HG02588 (cell line): ENCODE measurements around the gene CDR2L.
A peak's percentile ranks its signal among the peaks of the same experiment; 100 is the strongest.
"Not testable (repeated sequence)": the region's sequence is repeated elsewhere in the genome, so short reads cannot be mapped to it uniquely, and the experiment has no call there.

Source experiments
- ATAC-seq: cut with Tn5 transposase; IDR thresholded peaks from one replicate; pipeline ENCODE4 v1.9.1; 2021; ENCODE audit warnings: mild to moderate bottlenecking, moderate library complexity; ENCODE audit not compliant: unreplicated experiment

CDR2L gene

GRCh38 chr17:75036643-75037268 lies 49.3 kb downstream of the CDR2L start:
- ATAC-seq = no peak

- no peak for ATAC-seq
Measured at GRCh38 chr17:75039238-75039637, 51.8 kb downstream of the CDR2L start.

- ATAC-seq = no peak
Measured at GRCh38 chr17:75041656-75042280, 54.3 kb downstream of the CDR2L start.

- not testable (repeated sequence) for ATAC-seq
Measured at GRCh38 chr17:75043789-75044188, 56.4 kb downstream of the CDR2L start.

GRCh38 chr17:75044716-75045115 lies 57.3 kb downstream of the CDR2L start:
- ATAC-seq = no peak

- ATAC-seq = not testable (repeated sequence)
Measured at GRCh38 chr17:75045946-75046406, 58.5 kb downstream of the CDR2L start.

GRCh38 chr17:75046407-75047289 lies 59.2 kb downstream of the CDR2L start, which contains the start of the genes ATP5PD and KCTD2:
ATP5PD (minus strand) TSS chr17:75046969; CDS start chr17:75042650, 4,319 bp downstream.
KCTD2 (plus strand) TSS chr17:75047225; CDS start chr17:75047251, 26 bp downstream.
- peak; percentile 93 for ATAC-seq

- peak; percentile 3 for ATAC-seq
Measured at GRCh38 chr17:75047398-75048098, 60.1 kb downstream of the CDR2L start.

- no peak for ATAC-seq
Measured at GRCh38 chr17:75048249-75048878, 60.9 kb downstream of the CDR2L start.

- no peak for ATAC-seq
Measured at GRCh38 chr17:75049057-75049456, 61.6 kb downstream of the CDR2L start.

- no peak for ATAC-seq
Measured at GRCh38 chr17:75049706-75050105, 62.3 kb downstream of the CDR2L start.

- ATAC-seq = no peak
Measured at GRCh38 chr17:75051941-75052340, 64.5 kb downstream of the CDR2L start.
